Measurements from ENCODE around the gene TNRC6C.

DNA sequence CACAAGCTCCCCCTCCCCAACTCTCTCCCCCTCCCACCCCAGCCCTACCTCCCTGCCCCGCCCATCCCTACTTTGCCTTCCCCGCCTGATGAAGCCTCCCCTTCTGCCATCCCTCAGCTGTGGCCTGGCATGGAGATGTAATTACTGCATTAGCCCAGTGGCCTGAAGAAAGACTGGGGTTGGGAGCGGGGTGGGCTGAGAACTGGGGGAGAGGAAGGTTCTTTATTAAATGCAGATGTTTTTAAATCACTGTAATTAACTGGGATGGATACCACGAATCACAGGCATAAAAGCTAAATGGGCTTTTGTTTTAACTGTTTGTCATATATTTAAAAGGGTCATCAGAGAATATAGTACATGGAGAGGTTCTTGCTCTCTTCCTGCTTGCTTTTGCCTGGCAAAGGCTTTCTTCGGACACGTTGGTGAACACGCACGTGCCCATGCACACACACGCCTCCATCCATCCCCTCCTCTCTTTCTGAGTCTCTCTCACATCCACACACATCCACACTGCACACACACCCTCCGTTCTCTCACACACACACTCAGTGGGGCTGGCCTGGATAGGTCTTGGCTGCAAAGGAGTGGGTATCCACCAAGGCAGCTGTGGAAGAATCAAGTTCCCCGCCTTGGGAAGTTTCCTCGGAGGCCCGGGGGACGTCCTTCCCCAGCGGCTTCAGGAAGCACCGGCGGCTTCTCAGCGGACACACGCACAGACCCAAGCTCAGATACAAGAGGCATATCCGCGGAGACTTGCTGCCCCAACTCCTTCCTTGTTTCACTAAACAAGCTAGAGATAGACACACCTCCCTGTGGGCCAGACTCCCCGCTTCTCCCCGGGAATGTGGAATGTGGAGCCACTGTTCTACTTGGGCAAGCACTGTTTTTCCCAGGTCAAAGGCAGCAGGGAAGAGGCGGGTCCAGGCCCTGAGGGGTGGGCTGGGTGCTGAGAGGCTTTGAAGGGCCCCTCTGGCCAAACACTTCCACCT lies 27.4 kb upstream of the TNRC6C start:
- TF ChIP-seq, protein P1, sequence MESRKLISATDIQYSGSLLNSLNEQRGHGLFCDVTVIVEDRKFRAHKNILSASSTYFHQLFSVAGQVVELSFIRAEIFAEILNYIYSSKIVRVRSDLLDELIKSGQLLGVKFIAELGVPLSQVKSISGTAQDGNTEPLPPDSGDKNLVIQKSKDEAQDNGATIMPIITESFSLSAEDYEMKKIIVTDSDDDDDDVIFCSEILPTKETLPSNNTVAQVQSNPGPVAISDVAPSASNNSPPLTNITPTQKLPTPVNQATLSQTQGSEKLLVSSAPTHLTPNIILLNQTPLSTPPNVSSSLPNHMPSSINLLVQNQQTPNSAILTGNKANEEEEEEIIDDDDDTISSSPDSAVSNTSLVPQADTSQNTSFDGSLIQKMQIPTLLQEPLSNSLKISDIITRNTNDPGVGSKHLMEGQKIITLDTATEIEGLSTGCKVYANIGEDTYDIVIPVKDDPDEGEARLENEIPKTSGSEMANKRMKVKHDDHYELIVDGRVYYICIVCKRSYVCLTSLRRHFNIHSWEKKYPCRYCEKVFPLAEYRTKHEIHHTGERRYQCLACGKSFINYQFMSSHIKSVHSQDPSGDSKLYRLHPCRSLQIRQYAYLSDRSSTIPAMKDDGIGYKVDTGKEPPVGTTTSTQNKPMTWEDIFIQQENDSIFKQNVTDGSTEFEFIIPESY (IDR thresholded peaks at IDR 0.05) = no peak
- TF ChIP-seq, protein P2, sequence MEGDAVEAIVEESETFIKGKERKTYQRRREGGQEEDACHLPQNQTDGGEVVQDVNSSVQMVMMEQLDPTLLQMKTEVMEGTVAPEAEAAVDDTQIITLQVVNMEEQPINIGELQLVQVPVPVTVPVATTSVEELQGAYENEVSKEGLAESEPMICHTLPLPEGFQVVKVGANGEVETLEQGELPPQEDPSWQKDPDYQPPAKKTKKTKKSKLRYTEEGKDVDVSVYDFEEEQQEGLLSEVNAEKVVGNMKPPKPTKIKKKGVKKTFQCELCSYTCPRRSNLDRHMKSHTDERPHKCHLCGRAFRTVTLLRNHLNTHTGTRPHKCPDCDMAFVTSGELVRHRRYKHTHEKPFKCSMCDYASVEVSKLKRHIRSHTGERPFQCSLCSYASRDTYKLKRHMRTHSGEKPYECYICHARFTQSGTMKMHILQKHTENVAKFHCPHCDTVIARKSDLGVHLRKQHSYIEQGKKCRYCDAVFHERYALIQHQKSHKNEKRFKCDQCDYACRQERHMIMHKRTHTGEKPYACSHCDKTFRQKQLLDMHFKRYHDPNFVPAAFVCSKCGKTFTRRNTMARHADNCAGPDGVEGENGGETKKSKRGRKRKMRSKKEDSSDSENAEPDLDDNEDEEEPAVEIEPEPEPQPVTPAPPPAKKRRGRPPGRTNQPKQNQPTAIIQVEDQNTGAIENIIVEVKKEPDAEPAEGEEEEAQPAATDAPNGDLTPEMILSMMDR (IDR thresholded peaks at IDR 0.05; ENCODE audit: low read depth, low read length, missing input control) = no peak
- TF ChIP-seq, protein P3, sequence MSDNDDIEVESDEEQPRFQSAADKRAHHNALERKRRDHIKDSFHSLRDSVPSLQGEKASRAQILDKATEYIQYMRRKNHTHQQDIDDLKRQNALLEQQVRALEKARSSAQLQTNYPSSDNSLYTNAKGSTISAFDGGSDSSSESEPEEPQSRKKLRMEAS (IDR thresholded peaks at IDR 0.05) = no peak
- TF ChIP-seq TAF1 (conservative IDR thresholded peaks at IDR 0.05) (no peak), EGR1 (IDR thresholded peaks at IDR 0.05; ENCODE audit: low read depth in 2 of 2) (no peak), SP1 (IDR thresholded peaks at IDR 0.05) (no peak), JUND (IDR thresholded peaks at IDR 0.05) (no peak), RXRA (IDR thresholded peaks at IDR 0.05) (no peak), RAD21 (IDR thresholded peaks at IDR 0.05) (no peak)
- TF ChIP-seq, protein P4, sequence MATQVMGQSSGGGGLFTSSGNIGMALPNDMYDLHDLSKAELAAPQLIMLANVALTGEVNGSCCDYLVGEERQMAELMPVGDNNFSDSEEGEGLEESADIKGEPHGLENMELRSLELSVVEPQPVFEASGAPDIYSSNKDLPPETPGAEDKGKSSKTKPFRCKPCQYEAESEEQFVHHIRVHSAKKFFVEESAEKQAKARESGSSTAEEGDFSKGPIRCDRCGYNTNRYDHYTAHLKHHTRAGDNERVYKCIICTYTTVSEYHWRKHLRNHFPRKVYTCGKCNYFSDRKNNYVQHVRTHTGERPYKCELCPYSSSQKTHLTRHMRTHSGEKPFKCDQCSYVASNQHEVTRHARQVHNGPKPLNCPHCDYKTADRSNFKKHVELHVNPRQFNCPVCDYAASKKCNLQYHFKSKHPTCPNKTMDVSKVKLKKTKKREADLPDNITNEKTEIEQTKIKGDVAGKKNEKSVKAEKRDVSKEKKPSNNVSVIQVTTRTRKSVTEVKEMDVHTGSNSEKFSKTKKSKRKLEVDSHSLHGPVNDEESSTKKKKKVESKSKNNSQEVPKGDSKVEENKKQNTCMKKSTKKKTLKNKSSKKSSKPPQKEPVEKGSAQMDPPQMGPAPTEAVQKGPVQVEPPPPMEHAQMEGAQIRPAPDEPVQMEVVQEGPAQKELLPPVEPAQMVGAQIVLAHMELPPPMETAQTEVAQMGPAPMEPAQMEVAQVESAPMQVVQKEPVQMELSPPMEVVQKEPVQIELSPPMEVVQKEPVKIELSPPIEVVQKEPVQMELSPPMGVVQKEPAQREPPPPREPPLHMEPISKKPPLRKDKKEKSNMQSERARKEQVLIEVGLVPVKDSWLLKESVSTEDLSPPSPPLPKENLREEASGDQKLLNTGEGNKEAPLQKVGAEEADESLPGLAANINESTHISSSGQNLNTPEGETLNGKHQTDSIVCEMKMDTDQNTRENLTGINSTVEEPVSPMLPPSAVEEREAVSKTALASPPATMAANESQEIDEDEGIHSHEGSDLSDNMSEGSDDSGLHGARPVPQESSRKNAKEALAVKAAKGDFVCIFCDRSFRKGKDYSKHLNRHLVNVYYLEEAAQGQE (IDR thresholded peaks at IDR 0.05) = no peak
- TF ChIP-seq, protein P5, sequence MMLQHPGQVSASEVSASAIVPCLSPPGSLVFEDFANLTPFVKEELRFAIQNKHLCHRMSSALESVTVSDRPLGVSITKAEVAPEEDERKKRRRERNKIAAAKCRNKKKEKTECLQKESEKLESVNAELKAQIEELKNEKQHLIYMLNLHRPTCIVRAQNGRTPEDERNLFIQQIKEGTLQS (IDR thresholded peaks at IDR 0.05) = no peak
